OCI-LY7 (cell line): ENCODE results near the gene STKLD1. TPM values are rescaled to one million over a fixed set of nuclear protein-coding genes. Genes with fewer than 3 reads are reported as not detected.

Source experiments
- BruUV-seq: library from RNA; stranded (reverse); fragments of 400-500 nt; replicated peaks from 2 replicates; lab custom pipeline; 2021; lab: Mats Ljungman, UMichigan
- CTCF ChIA-PET: fragments of 300-600 bp; sonication (Branson Sonifier 250); formaldehyde crosslinking; loops from one replicate; lab custom pipeline; 2022; ENCODE audit warnings: antibody characterized with exemption; ENCODE audit not compliant: unreplicated experiment; lab: Charles Lee
- POLR2A ChIA-PET: fragments of 300-600 bp; sonication (Branson Sonifier 250); formaldehyde crosslinking; loops from one replicate; lab custom pipeline; 2022; ENCODE audit warnings: antibody characterized with exemption; lab: Charles Lee
- DNase-seq: peaks from one replicate; pipeline ENCODE4 v3.0.0-alpha.2; 2015; ENCODE audit warnings: low spot score
- H2AFZ ChIP-seq: fragments of 200-600 bp; sonication (generic), shearing (Covaris generic); 2 replicates; pipeline ENCODE4 v1.6.1; 2014; ENCODE audit warnings: mild to moderate bottlenecking, antibody characterized with exemption, low read length, moderate library complexity
- H3K27ac ChIP-seq: fragments of 200-600 bp; sonication (generic); 2 replicates; pipeline ENCODE4 v1.5.1; 2014; ENCODE audit warnings: mixed run types, low read depth, mild to moderate bottlenecking, moderate library complexity, low read length, inconsistent platforms; ENCODE audit not compliant: poor library complexity, severe bottlenecking
- H3K36me3 ChIP-seq: fragments of 200-600 bp; sonication (generic); 2 replicates; pipeline ENCODE4 v1.6.1; 2014; ENCODE audit warnings: mild to moderate bottlenecking, antibody characterized with exemption, low read length, moderate library complexity, mixed read lengths; ENCODE audit not compliant: insufficient read depth
- H3K4me1 ChIP-seq: fragments of 200-600 bp; sonication (generic); 2 replicates; pipeline ENCODE4 v1.5.1; 2014; ENCODE audit warnings: mild to moderate bottlenecking, low read length; ENCODE audit not compliant: insufficient read depth, poor library complexity, severe bottlenecking
- H3K4me2 ChIP-seq: fragments of 200-600 bp; sonication (generic); 2 replicates; pipeline ENCODE4 v1.6.1; 2014; ENCODE audit warnings: mild to moderate bottlenecking, low read length
- H3K4me3 ChIP-seq: fragments of 200-600 bp; sonication (generic); 2 replicates; pipeline ENCODE4 v1.5.1; 2014; ENCODE audit warnings: mild to moderate bottlenecking, low read depth, low read length; ENCODE audit not compliant: poor library complexity, severe bottlenecking
- H3K79me2 ChIP-seq: fragments of 200-600 bp; sonication (generic); 2 replicates; pipeline ENCODE4 v1.6.1; 2016; ENCODE audit warnings: low read depth, mild to moderate bottlenecking, low read length, moderate library complexity, mixed read lengths; ENCODE audit not compliant: insufficient read depth
- H3K9me2 ChIP-seq: fragments of 200-600 bp; sonication (generic); 2 replicates; pipeline ENCODE4 v1.6.1; 2016; ENCODE audit warnings: mild to moderate bottlenecking, low read length, mixed read lengths; ENCODE audit not compliant: insufficient read depth
- H3K9me3 ChIP-seq: fragments of 200-600 bp; sonication (generic); 2 replicates; pipeline ENCODE4 v1.6.1; 2014; ENCODE audit warnings: mild to moderate bottlenecking, mixed run types, low read length, mixed read lengths
- H4K20me1 ChIP-seq: fragments of 200-600 bp; sonication (generic); 2 replicates; pipeline ENCODE4 v1.6.1; 2014; ENCODE audit warnings: mild to moderate bottlenecking, antibody characterized with exemption, low read length, moderate library complexity, mixed read lengths; ENCODE audit not compliant: insufficient read depth
- CTCF ChIP-seq: fragments of 200-600 bp; sonication (generic); conservative IDR thresholded peaks from 2 replicates; pipeline ENCODE4 v1.5.1; 2014; ENCODE audit warnings: mild to moderate bottlenecking, antibody characterized with exemption, low read length, moderate library complexity, mixed read lengths
- EZH2phosphoT487 ChIP-seq: fragments of 200-600 bp; sonication (generic); IDR thresholded peaks from 2 replicates; pipeline ENCODE4 v1.6.1; 2018; ENCODE audit warnings: low read depth, borderline replicate concordance, mild to moderate bottlenecking, mixed run types, antibody characterized with exemption, low read length, moderate library complexity, mixed read lengths
- intact Hi-C: fragments of 100-400 bp; cut with micrococcal nuclease; formaldehyde crosslinking; loops from one replicate; pipeline ENCODE4 v1.10.0; 2022; ENCODE audit not compliant: unreplicated experiment
- total RNA-seq, 2 experiments: library from RNA; depleted of rRNA in 1 of 2; stranded (reverse); fragments of >200 nt in 1 of 2; shearing (Covaris generic) in 1 of 2; gene quantifications; 2 replicates each; pipeline ENCODE4 v1.2.3, GENCODE V29; 2014 to 2022

The STKLD1 gene
- total RNA-seq, 2 experiments from 2014 or later = 1.4 to 1.7 TPM

DNA sequence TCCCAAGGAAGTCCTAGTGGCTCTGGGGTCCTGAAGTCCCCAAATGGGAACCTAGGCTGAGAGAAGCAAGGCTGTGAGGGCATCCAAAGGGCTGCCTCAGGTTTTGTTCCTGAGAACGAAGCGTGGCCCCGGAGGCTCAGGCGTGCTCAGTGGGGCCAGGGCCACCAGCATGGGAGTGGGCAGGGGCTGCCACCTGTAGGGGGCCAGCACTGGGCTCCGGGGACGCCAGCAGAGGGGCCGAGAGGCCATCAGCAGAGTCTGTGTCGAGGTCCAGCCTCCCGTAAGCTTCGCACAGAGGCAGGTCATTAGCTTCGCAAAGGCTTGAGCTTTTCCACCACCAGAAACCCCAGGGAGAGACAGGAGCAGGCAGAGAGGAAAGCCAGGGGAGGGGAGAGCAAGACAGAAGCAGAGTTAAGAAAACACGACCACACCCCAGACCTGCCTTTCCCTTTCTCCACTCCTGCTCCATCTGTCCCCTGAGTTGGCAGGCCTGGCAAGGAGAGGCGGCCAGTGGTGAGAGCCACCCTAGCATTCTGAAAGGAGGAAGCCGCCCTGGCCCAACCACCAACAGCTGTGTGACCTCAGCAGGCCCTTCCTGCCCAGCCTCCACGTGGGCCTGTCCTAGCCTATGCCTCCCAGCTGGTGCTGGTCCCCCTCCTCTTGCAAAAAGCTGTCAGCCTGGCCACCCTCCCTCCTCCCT is 34.6 kb upstream of the STKLD1 start:
- Histone ChIP-seq H3K27ac (no peak overlapping the region), H3K4me1 (peaks cover 31% of the 10 kb centered on the region), H3K9me3 (no peaks in the 10 kb centered on the region), H3K36me3 (peaks cover 92% of the 10 kb centered on the region), H3K9me2 (no peaks in the 10 kb centered on the region), H3K79me2 (peaks cover 13% of the 10 kb centered on the region), H2AFZ (no peak overlapping the region), H4K20me1 (no peaks in the 10 kb centered on the region), H3K4me3 (no peak overlapping the region), H3K4me2 (no peak overlapping the region)
- CTCF ChIA-PET = no interaction called here
- intact Hi-C loops = no loop called here
- no TSS peak for BruUV-seq
- TF ChIP-seq CTCF (no peak), EZH2phosphoT487 (no peak)
- DNase-seq = no peak
- POLR2A ChIA-PET = no interaction called here

- intact Hi-C loops = no loop called here
- BruUV-seq = no TSS peak
- H3K4me3 ChIP-seq = no peak overlapping the region
- H2AFZ ChIP-seq = no peak overlapping the region
- H4K20me1 ChIP-seq = no peaks in the 10 kb centered on the region
- peaks cover 88% of the 10 kb centered on the region for H3K36me3 ChIP-seq
- DNase-seq = no peak
- no peak overlapping the region for H3K4me2 ChIP-seq
- no peaks in the 10 kb centered on the region for H3K9me3 ChIP-seq
- H3K4me1 ChIP-seq = peaks cover 30% of the 10 kb centered on the region
- no peak overlapping the region for H3K27ac ChIP-seq
- TF ChIP-seq CTCF (peak; percentile 58; the same call in 1 of the 2 replicates), EZH2phosphoT487 (no peak)
- CTCF ChIA-PET = no interaction called here
- peaks cover 18% of the 10 kb centered on the region for H3K79me2 ChIP-seq
- H3K9me2 ChIP-seq = no peaks in the 10 kb centered on the region
- POLR2A ChIA-PET = no interaction called here
These were observed 34.1 kb upstream of the STKLD1 start for GRCh38 chr9:133342069-133342406.

DNA sequence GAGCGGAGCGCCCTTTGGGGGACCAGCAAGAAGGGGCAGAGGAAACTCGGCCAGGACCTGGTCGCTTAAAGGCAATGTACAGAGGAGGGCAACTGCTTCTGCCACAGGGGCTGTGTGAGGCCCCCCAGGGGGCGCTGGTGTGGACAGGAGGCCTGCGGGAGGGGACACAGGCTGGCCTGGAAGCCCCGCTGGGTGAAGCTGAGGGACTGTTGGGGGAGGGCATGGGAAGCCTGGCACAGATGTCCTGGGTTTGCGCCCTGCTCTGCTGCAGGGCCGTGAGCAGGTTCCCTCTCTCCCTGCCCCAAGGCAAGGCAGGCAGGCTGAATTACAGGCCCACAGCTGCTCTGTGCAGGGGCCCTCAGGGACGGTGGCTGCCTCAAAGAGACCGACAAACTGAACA is 33.6 kb upstream of the STKLD1 start:
- BruUV-seq = no TSS peak
- CTCF ChIA-PET = no interaction called here
- no peak for DNase-seq
- Histone ChIP-seq H3K79me2 (peaks cover 23% of the 10 kb centered on the region), H3K27ac (no peak overlapping the region), H3K9me2 (no peaks in the 10 kb centered on the region), H2AFZ (no peak overlapping the region), H3K9me3 (no peaks in the 10 kb centered on the region), H3K4me1 (peaks cover 30% of the 10 kb centered on the region), H3K4me3 (no peak overlapping the region), H3K36me3 (peaks cover 86% of the 10 kb centered on the region), H3K4me2 (no peak overlapping the region), H4K20me1 (no peaks in the 10 kb centered on the region)
- TF ChIP-seq EZH2phosphoT487 (no peak), CTCF (no peak; the same call in 1 of the 2 replicates)
- POLR2A ChIA-PET = no interaction called here
- intact Hi-C loops = no loop called here
